Stimulated activated memory B cell treated with anti-CD40 and anti-IgM and Interleukin-4, amounts not matched to agents 10 μg/mL and 1 μg/mL and 100 μg/mL, for 72 hours (primary cell): Measurements from ENCODE around the gene SRPX2.

Experiments
- ATAC-seq: fragments of 150-1000 bp; cut with Tn5 transposase; 2 replicates; pipeline ENCODE4 v1.10.0; 2021
- H3K27ac Mint-ChIP-seq: one replicate; pipeline ENCODE4 v1.8.0; 2022; ENCODE audit warnings: mild to moderate bottlenecking, mixed read lengths
- H3K27me3 Mint-ChIP-seq: one replicate; pipeline ENCODE4 v1.8.0; 2022; ENCODE audit warnings: mixed read lengths
- H3K36me3 Mint-ChIP-seq: one replicate; pipeline ENCODE4 v1.8.0; 2022; ENCODE audit warnings: mixed read lengths
- H3K4me1 Mint-ChIP-seq: one replicate; pipeline ENCODE4 v1.8.0; 2022; ENCODE audit warnings: mixed read lengths
- H3K4me3 Mint-ChIP-seq: one replicate; pipeline ENCODE4 v1.8.0; 2022; ENCODE audit warnings: mild to moderate bottlenecking, moderate library complexity, mixed read lengths
- H3K9me3 Mint-ChIP-seq: one replicate; pipeline ENCODE4 v1.8.0; 2022; ENCODE audit warnings: mixed read lengths

The SRPX2 gene

GRCh38 chrX:100673397-100673953 is 29.5 kb downstream of the SRPX2 start:
- peaks cover 11% of the 10 kb centered on the region for H3K4me1 Mint-ChIP-seq
- no peak for ATAC-seq
- no peaks in the 10 kb centered on the region for H3K36me3 Mint-ChIP-seq
- H3K4me3 Mint-ChIP-seq: no peak overlapping the region
- H3K9me3 Mint-ChIP-seq: no peaks in the 10 kb centered on the region
- peaks cover 4% of the 10 kb centered on the region for H3K27me3 Mint-ChIP-seq
- H3K27ac Mint-ChIP-seq: no peak overlapping the region

- no peak overlapping the region for H3K4me3 Mint-ChIP-seq
- ATAC-seq: no peak
- H3K27me3 Mint-ChIP-seq: no peaks in the 10 kb centered on the region
Observed at GRCh38 chrX:100674705-100675104, 30.7 kb downstream of the SRPX2 start.

GRCh38 chrX:100677611-100678181 is 33.7 kb downstream of the SRPX2 start:
- Mint-ChIP-seq H3K4me1 (peaks cover 11% of the 10 kb centered on the region), H3K36me3 (no peaks in the 10 kb centered on the region), H3K27ac (no peak overlapping the region), H3K4me3 (no peak overlapping the region), H3K27me3 (no peaks in the 10 kb centered on the region), H3K9me3 (no peaks in the 10 kb centered on the region)
- ATAC-seq: no peak

More at GRCh38 chrX:100674705-100675104, 30.7 kb downstream of the SRPX2 start:
- Mint-ChIP-seq H3K27ac (no peak overlapping the region), H3K4me1 (peaks cover 11% of the 10 kb centered on the region), H3K36me3 (no peaks in the 10 kb centered on the region), H3K9me3 (no peaks in the 10 kb centered on the region)

GRCh38 chrX:100680756-100681155 is 36.8 kb downstream of the SRPX2 start:
- no peak for ATAC-seq

GRCh38 chrX:100681599-100681998 is 37.6 kb downstream of the SRPX2 start:
- no peak for ATAC-seq
- Mint-ChIP-seq H3K4me1 (peaks cover under 1% of the 10 kb centered on the region), H3K36me3 (no peaks in the 10 kb centered on the region), H3K4me3 (no peak overlapping the region), H3K27ac (no peak overlapping the region), H3K27me3 (no peaks in the 10 kb centered on the region), H3K9me3 (no peaks in the 10 kb centered on the region)

More at GRCh38 chrX:100680756-100681155, 36.8 kb downstream of the SRPX2 start:
- Mint-ChIP-seq H3K4me1 (no peaks in the 10 kb centered on the region), H3K36me3 (no peaks in the 10 kb centered on the region), H3K9me3 (no peaks in the 10 kb centered on the region), H3K27me3 (no peaks in the 10 kb centered on the region), H3K4me3 (no peak overlapping the region), H3K27ac (no peak overlapping the region)

- Mint-ChIP-seq H3K36me3 (no peaks in the 10 kb centered on the region), H3K9me3 (no peaks in the 10 kb centered on the region), H3K27me3 (no peaks in the 10 kb centered on the region), H3K4me1 (peaks cover 14% of the 10 kb centered on the region), H3K4me3 (no peak overlapping the region), H3K27ac (no peak overlapping the region)
- ATAC-seq: no peak
Observed at GRCh38 chrX:100682939-100683338, 38.9 kb downstream of the SRPX2 start.

GRCh38 chrX:100685284-100685996 is 41.4 kb downstream of the SRPX2 start:
- H3K4me3 Mint-ChIP-seq: no peak overlapping the region
- H3K36me3 Mint-ChIP-seq: no peaks in the 10 kb centered on the region
- H3K27ac Mint-ChIP-seq: no peak overlapping the region
- ATAC-seq: no peak
- H3K27me3 Mint-ChIP-seq: no peaks in the 10 kb centered on the region
- H3K4me1 Mint-ChIP-seq: peaks cover 17% of the 10 kb centered on the region
- H3K9me3 Mint-ChIP-seq: no peaks in the 10 kb centered on the region

- H3K36me3 Mint-ChIP-seq: no peaks in the 10 kb centered on the region
- no peaks in the 10 kb centered on the region for H3K9me3 Mint-ChIP-seq
- peaks cover 17% of the 10 kb centered on the region for H3K4me1 Mint-ChIP-seq
- no peak overlapping the region for H3K4me3 Mint-ChIP-seq
- no peaks in the 10 kb centered on the region for H3K27me3 Mint-ChIP-seq
- H3K27ac Mint-ChIP-seq: no peak overlapping the region
- no peak for ATAC-seq
Observed at GRCh38 chrX:100685997-100686305, 42.0 kb downstream of the SRPX2 start.

GRCh38 chrX:100687128-100687527 is 43.1 kb downstream of the SRPX2 start:
- peak; percentile 34 for ATAC-seq
- Mint-ChIP-seq H3K9me3 (no peaks in the 10 kb centered on the region), H3K36me3 (no peaks in the 10 kb centered on the region), H3K27ac (peak overlapping the region; percentile 18), H3K4me3 (no peak overlapping the region), H3K27me3 (no peaks in the 10 kb centered on the region), H3K4me1 (peaks cover 17% of the 10 kb centered on the region)

- H3K4me1 Mint-ChIP-seq: peaks cover 17% of the 10 kb centered on the region
- H3K9me3 Mint-ChIP-seq: no peaks in the 10 kb centered on the region
- no peak overlapping the region for H3K27ac Mint-ChIP-seq
- H3K4me3 Mint-ChIP-seq: no peak overlapping the region
- peak; percentile 69 for ATAC-seq
- no peaks in the 10 kb centered on the region for H3K27me3 Mint-ChIP-seq
- H3K36me3 Mint-ChIP-seq: no peaks in the 10 kb centered on the region
Observed at GRCh38 chrX:100687546-100687945, 43.5 kb downstream of the SRPX2 start.

GRCh38 chrX:100695302-100695701 is 51.3 kb downstream of the SRPX2 start:
- Mint-ChIP-seq H3K4me3 (no peak overlapping the region), H3K9me3 (no peaks in the 10 kb centered on the region), H3K4me1 (peaks cover 14% of the 10 kb centered on the region), H3K27ac (no peak overlapping the region), H3K36me3 (no peaks in the 10 kb centered on the region), H3K27me3 (no peaks in the 10 kb centered on the region)
- ATAC-seq: no peak

GRCh38 chrX:100695991-100696390 is 52.0 kb downstream of the SRPX2 start:
- no peak for ATAC-seq
- H3K9me3 Mint-ChIP-seq: no peaks in the 10 kb centered on the region
- H3K4me1 Mint-ChIP-seq: peaks cover 14% of the 10 kb centered on the region
- H3K27me3 Mint-ChIP-seq: no peaks in the 10 kb centered on the region
- H3K36me3 Mint-ChIP-seq: no peaks in the 10 kb centered on the region
- no peak overlapping the region for H3K4me3 Mint-ChIP-seq
- no peak overlapping the region for H3K27ac Mint-ChIP-seq

GRCh38 chrX:100696699-100697351 is 52.8 kb downstream of the SRPX2 start:
- Mint-ChIP-seq H3K4me1 (peaks cover 14% of the 10 kb centered on the region), H3K27ac (no peak overlapping the region), H3K36me3 (no peaks in the 10 kb centered on the region), H3K27me3 (no peaks in the 10 kb centered on the region), H3K9me3 (no peaks in the 10 kb centered on the region), H3K4me3 (no peak overlapping the region)
- ATAC-seq: no peak

- peaks cover 14% of the 10 kb centered on the region for H3K4me1 Mint-ChIP-seq
- H3K9me3 Mint-ChIP-seq: no peaks in the 10 kb centered on the region
- H3K36me3 Mint-ChIP-seq: no peaks in the 10 kb centered on the region
- H3K27ac Mint-ChIP-seq: no peak overlapping the region
- ATAC-seq: no peak
- H3K4me3 Mint-ChIP-seq: no peak overlapping the region
- H3K27me3 Mint-ChIP-seq: no peaks in the 10 kb centered on the region
Observed at GRCh38 chrX:100698551-100698950, 54.6 kb downstream of the SRPX2 start.

- ATAC-seq: peak; percentile 56
- Mint-ChIP-seq H3K27ac (no peak overlapping the region), H3K36me3 (no peaks in the 10 kb centered on the region), H3K4me3 (no peak overlapping the region), H3K4me1 (peaks cover 20% of the 10 kb centered on the region), H3K27me3 (no peaks in the 10 kb centered on the region), H3K9me3 (no peaks in the 10 kb centered on the region)
Observed at GRCh38 chrX:100700809-100701208, 56.8 kb downstream of the SRPX2 start.
